Body of pancreas (tissue), 4 donors: Measurements from ENCODE around the gene ACVR2B.

Source experiments
- POLR2A ChIP-seq, 3 donors: fragments of 450-650 bp; IDR thresholded peaks; one replicate each; pipeline ENCODE4 v1.6.1; 2016; ENCODE audit warnings: antibody characterized with exemption in 3 of 3, mild to moderate bottlenecking in 2 of 3
- TF ChIP-seq, protein P1 (sequence below), 7 experiments: fragments of 450-650 bp in 4 of 7; fragments of 200-600 bp in 3 of 7; sonication (generic) in 3 of 7; IDR thresholded peaks; one replicate each; pipeline ENCODE4 v1.5.1; 2016 to 2019; ENCODE audit warnings: antibody characterized with exemption in 7 of 7

DNA sequence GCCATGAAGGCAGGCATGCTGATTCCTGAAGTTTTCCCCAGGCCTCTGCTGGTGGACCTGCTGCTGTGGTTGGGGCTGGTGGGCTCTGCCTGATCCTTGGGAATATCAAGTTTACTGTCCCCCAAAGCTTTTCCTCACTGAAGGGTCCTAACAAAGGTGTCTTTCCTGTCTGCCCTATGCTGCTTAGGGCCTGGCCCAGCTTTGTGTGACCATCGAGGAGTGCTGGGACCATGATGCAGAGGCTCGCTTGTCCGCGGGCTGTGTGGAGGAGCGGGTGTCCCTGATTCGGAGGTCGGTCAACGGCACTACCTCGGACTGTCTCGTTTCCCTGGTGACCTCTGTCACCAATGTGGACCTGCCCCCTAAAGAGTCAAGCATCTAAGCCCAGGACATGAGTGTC lies 29.3 kb downstream of the ACVR2B start:
- TF ChIP-seq, protein P1, sequence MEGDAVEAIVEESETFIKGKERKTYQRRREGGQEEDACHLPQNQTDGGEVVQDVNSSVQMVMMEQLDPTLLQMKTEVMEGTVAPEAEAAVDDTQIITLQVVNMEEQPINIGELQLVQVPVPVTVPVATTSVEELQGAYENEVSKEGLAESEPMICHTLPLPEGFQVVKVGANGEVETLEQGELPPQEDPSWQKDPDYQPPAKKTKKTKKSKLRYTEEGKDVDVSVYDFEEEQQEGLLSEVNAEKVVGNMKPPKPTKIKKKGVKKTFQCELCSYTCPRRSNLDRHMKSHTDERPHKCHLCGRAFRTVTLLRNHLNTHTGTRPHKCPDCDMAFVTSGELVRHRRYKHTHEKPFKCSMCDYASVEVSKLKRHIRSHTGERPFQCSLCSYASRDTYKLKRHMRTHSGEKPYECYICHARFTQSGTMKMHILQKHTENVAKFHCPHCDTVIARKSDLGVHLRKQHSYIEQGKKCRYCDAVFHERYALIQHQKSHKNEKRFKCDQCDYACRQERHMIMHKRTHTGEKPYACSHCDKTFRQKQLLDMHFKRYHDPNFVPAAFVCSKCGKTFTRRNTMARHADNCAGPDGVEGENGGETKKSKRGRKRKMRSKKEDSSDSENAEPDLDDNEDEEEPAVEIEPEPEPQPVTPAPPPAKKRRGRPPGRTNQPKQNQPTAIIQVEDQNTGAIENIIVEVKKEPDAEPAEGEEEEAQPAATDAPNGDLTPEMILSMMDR (IDR thresholded peaks at IDR 0.05), result no peak
- no peak for TF ChIP-seq POLR2A (IDR thresholded peaks at IDR 0.05)
